ENCODE data around the gene SETD7.
"Not testable (repeated sequence)": the region's sequence is repeated elsewhere in the genome, so short reads cannot be mapped to it uniquely, and the experiment has no call there.

The SETD7 gene

DNA sequence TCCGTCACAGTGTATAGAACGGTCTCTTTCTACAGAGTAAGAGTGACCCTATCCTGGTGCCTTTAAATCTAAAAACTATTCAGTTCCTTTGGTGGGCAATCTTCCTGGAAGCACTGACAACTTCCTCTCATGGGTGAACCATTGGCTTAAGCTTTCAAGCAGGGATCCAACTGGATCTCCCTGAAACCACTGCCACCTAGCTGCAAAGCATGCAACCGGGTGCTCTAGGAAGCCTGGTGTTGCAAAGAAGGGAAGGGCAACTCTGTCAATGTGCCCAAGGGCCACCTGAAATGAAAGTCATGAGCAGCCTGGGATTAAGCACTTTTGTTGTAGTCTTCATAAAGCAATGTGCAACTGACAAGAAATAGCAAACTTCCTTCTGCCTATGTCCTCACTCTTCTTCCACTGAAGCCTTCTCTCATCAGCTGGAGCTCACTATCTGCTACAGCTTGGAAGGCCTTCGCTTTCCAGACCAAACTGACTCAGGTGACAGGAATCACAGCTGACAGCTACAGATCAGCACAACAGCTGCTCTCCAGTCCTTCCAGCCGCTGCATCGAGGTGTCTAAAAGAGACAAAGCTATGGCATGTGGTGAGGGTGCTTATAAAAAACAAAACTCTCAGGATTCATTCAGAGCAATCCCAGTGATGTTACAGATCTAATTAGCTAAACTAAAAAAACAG is 46.1 kb downstream of the SETD7 start:
- no peak for DNase-seq (ENCODE audit: low spot score)

DNA sequence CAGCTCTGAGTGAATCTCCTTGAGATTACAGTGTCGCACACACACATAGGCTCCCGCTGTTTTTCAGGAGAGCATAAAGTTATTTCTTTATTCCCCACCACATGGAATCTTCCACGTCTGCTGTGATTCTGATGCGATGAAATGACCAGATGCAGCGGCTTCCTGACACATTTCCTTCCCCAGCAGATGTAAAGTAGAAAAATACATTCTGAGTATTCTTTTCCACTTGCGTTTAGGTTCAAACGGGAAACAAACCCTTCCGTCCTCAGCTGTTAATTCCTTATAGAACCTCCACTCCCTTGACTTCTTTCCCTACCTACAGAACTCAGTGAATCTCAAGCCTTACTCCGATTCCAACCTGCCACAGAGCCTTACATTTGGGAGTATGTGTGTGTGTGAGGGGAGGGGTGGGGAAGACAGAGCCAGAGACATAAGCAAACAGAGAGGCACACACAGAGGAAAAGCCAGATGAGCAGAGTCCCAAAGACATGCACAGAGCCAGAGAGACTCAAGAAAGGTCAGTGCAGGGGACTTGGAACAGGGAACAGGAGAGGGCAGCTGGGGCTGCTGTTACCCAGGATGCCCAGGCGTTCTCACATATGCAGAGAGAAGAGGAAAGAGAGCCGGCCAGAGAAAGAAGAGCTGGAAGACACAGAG is 47.3 kb downstream of the SETD7 start:
- DNase-seq (ENCODE audit: low spot score) = no peak

DNA sequence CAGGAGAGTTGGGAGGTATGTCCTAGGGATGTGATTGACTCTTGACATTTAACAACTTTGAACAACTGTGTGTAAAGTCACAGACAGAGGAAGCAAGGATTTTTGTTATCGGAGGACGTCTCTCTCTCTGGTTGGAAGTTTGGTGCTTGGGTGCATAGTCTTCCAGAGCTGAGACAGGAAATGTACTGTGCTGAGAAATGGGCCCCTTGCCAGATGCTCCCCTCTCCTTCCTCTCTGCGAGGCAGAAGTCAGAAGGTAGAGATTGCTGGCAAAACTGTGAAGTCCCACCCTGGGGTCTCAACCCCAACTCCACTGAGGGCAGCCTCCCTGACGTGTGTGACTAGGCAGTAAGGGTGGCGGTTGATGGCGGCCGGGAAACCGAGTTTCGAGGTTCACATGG is 49.2 kb downstream of the SETD7 start:
- DNase-seq (ENCODE audit: low spot score) = no peak

- no peak for DNase-seq (ENCODE audit: low spot score)
Measured at GRCh38 chr4:139503622-139504166, 52.3 kb downstream of the SETD7 start.

DNA sequence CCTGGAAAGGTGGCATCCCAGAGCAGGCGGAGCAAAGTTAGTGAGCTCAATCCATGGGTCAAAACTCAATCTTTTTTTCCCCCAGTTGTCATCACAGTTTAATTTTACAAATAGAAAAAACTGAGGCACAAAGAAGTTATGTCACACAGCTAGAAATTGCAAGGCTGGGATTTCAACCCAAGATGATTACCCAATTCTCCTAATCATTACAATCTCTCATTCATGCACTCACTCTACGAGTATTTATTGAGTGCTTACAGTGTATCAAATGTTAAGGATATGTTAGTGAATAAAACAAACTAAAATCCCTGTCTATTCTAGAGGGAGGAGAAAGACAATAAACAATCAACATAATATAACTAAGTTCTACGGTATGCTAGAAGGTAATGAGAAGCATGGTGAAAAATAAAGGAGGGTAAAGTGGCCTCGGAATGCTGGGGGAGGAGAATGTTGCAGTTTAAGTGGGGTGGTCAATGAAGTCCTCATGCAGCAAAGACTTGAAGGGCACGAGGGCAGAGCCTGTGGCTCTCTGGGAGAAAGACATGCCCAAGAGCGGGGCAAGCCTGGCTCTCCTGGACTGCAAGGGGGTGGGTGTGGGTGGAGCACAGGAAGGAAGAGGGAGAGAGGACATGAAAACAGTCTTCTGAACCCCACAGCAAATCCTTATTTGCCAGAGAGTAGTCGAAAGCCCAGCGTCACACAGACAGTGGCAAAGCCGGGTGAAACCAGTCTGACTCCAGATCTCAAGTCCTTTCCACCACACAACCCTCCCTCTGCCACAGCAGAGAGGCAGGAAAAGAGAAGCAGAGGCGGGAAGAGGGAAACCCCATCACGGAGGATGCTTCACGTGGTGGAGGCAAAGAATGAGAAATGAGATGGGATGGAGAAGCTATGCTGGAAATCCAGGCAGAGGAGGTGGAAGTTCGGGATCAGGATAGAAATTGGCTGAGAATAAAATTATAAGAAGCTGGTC is 53.8 kb downstream of the SETD7 start:
- DNase-seq (ENCODE audit: low spot score) = no peak

GRCh38 chr4:139501527-139501926 is 54.5 kb downstream of the SETD7 start:
- no peak for DNase-seq (ENCODE audit: low spot score)

- DNase-seq (ENCODE audit: low spot score) = no peak
Measured at GRCh38 chr4:139501117-139501516, 54.9 kb downstream of the SETD7 start.

- DNase-seq (ENCODE audit: low spot score) = no peak
Measured at GRCh38 chr4:139499186-139499585, 56.8 kb downstream of the SETD7 start.

- DNase-seq (ENCODE audit: low spot score) = no peak
Measured at GRCh38 chr4:139493176-139493575, 62.8 kb downstream of the SETD7 start.

DNA sequence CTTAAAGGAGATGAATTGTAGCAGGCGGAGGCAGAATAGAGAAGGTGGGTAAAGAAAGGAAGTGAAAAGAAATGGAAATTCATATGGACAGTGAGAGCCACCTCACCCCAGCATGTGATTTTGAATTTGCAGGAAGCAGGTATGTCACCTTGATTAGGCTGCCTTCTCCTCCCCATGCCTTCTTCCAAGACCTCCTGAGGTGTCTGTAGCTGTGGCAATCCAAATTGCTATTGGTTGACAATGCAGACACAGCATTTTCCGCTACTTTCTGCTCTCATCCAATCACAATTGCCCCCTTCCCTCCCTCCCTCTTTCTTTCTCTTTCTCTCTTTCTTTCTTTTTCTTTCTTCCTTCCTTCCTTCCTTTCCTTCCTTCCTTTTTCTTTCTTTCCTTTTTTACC is 63.6 kb downstream of the SETD7 start:
- DNase-seq (ENCODE audit: low spot score) = no peak

DNA sequence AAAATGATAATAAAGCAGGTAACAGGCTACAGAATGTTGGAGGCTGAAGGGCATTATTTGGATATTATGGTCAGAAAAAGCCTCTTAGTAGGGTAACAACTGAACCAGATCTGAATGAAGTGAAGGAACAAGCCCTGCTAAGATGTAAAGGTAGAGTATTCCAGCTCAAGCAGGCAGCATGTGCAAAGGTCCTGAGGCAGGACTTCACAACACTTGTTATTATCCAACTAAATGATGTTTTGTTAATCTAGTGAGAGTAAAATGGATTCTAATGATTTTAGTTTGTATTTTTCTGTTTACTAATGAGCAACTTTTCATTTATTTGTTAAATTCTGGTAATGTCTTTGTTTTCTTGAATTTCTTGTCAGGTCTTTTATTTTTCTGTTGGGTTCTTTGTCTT is 66.4 kb downstream of the SETD7 start:
- no peak for DNase-seq (ENCODE audit: low spot score)

- no peak for DNase-seq (ENCODE audit: low spot score)
Measured at GRCh38 chr4:139488442-139488841, 67.6 kb downstream of the SETD7 start.

DNA sequence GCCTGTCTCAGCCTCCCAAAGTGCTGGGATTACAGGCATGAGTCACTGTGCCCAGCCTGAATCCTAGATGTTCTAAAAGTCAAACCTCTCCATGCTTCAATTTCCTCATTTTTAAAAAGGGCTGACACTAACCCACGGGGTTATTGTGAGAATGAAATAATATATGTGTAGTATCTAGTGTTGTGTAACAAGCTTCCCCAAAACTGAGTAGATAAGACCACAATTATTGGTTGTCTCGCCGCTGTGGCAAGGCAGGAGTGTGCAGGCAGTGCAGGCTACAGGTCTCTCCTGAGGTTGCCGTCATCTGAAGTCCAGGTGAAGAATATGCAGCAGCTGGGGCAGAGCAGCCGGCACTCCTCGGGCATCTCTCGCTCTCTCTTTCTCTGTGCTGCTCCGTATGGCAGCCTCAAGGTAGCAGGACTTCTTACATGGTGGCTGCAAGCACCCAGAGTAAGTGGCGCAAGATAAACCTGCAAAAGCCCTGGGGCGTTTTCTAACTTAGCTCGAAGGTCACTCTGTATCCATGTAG is 71.2 kb downstream of the SETD7 start:
- no peak for DNase-seq (ENCODE audit: low spot score)

- DNase-seq (ENCODE audit: low spot score) = no peak
Measured at GRCh38 chr4:139483000-139483399, 73.0 kb downstream of the SETD7 start.

DNA sequence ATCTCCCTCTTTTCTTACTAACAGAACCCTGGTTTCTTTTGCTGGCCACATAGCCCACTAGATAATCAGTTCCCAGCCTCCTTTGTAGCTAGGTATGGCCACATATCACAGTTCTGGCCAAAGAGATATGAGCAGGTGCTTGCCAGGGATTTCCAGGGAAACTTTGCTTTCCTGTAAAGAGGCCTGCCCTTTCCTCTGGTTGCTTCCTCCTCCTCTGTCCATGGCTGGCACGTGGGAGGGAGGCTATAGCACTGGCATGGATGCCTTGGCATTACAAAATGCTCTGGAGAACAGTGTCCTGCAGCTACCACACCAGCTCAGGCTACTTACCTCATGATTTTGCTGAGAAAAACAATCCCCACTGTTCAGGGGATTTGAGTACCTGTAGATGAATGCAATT is 74.6 kb downstream of the SETD7 start:
- no peak for DNase-seq (ENCODE audit: low spot score)

DNA sequence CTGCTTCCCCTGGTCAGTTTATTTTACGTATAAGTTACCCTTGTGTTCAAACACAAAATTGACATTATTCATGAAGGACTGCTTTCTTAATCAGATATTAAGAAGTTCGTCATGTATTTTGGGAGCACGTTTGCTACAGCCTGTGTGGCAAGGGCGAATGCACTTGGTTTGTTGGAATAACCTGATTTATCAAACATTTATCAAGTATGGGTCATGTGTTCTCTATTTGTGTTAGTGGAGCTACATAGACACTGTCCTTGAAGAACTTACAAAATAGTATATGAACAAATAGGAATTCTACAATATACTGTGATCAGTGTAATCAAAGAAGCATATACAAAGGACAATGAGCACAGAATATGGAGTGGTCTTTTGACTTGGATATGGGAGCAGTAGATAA is 79.7 kb downstream of the SETD7 start:
- no peak for DNase-seq (ENCODE audit: low spot score)

GRCh38 chr4:139472852-139473251 is 83.2 kb downstream of the SETD7 start:
- DNase-seq (ENCODE audit: low spot score) = no peak

- DNase-seq (ENCODE audit: low spot score) = no peak
Measured at GRCh38 chr4:139470997-139471665, 84.9 kb downstream of the SETD7 start.

GRCh38 chr4:139470295-139470694 is 85.7 kb downstream of the SETD7 start:
- no peak for DNase-seq (ENCODE audit: low spot score)

- DNase-seq (ENCODE audit: low spot score) = no peak
Measured at GRCh38 chr4:139469869-139470268, 86.2 kb downstream of the SETD7 start.

GRCh38 chr4:139469216-139469615 is 86.8 kb downstream of the SETD7 start:
- no peak for DNase-seq (ENCODE audit: low spot score)

DNA sequence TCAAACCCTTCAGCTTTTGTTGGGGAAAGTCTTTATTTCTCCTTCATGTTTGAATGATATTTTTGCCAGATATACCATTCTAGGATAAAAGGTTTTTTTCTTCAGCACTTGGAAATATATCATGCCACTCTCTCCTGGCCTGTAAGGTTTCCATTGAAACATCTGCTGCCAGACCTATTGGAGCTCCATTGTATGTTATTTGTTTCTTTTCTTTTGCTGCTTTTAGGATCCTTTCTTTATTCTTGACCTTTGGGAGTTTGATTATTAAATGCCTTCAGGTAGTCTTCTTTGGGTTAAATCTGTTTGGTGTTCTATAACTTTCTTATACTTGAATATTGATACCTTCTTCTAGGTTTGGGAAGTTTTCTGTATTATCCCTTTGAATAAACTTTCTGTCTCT is 87.3 kb downstream of the SETD7 start:
- not testable (repeated sequence) for DNase-seq (ENCODE audit: low spot score)
